HG03469 (cell line): ENCODE measurements around the gene CHMP4A.

Source experiments
- ATAC-seq: cut with Tn5 transposase; IDR thresholded peaks from one replicate; pipeline ENCODE4 v1.9.1; 2021; ENCODE audit warnings: mild to moderate bottlenecking, moderate library complexity, moderate number of reproducible peaks; ENCODE audit not compliant: unreplicated experiment

CHMP4A gene

DNA sequence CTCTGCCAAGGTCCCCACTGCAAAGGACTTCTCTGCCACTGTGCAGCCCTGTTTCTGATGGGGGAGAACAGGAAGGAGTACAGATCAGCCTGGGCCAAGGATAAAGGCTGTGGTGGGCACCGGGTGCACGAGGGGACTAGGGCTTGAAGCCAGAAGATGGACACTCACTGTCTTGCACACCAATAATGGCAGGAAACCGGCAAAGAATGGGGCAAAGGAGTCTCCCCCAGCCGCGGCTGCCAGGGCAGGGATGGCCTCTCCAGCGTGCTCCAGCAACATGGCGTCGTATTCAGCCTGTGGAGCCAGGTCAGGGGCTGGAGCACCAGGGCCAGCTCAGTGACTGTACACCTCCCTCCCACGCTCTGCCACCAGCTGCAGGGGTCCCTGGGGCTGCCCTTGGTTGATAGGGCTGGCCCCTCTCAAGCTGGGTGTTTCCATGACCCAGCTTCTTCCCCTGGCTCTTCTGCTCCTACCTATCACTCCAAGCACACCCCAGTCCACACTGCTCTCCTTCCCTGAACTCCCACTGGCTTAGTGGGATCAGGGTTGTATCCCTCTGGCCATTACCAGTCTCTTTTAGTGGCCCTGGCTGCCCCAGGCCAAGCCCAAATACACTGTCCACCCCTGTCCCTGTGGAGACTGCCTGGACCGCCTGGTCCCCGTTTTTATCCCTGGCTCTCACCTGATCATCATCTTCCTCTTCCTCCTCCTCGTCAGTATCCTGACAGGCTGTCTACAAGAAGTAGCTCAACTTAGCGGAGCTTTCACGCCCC is 31.0 kb downstream of the CHMP4A start:
- no peak for ATAC-seq

DNA sequence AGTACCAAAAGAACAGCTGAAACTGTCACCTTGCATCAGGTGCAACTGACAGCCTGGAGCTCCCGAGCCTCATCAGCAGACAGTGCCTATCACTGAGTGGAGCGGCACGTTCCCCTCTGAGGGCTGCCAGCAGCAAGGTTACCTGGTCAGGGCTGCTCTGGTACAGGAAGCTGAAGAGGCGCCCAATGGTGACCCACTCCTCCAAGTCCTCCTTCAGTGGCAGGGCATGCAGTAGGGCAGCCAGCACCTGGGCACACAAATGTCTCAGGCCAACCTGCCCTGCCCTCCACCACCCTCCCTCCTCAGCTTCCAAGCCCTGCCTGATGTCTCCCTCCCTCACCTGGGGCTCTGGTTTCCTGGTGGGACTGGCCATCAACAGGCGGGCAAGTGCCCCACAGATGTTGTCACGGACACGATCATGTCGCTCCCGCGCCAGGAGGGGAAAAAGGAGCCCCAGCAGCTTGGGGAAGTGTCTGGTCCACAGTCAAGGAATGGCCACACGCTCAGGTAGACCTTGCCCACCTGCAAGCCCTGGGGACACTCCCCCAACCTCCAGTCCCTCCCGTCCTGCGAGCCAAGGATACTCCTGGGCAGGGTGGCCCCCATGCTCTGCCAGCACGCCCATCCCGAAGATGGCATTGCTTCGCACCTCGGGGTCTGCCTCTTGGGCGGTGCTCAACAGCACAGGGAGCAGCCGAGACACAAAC is 31.8 kb downstream of the CHMP4A start:
- no peak for ATAC-seq

DNA sequence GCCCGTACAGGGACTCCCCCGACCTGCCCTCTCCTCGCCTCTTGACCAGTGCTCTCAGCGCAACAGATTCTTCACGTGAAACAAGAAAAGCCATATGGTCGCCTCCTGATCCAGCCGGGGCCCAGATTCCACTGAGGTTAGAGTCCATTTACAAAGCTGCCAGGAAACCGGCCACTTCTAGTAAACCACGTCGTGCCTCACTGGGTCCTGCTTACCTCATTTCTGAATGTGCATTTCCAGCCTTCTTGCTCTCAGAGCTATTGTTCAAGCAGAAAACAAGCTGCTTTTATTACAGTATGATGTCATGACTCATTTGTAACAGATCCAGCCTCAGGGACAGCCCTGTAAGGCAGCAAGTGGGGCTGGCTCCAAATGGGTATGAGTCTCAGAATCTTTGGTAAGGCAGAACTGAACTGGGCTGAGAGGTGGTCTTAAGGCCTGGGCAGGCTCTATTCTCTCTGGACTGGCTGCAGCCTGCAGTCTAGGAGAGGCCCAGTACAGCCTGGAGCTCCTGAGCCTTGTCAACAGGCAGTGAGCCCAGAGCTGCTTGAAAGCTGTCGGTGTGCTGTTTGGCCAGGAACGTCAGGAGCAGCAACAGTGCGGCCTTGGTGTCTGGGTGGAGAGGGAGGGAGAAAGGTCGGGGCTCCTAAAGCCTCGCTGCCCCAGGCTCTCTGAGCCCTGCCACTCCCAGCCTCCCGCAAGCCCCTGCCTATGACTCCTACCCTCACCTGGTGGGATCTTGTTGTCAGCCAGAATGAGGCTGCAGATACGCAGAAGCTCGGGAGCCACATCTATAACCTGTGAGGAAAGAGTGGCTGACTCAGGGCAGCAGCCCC is 33.1 kb downstream of the CHMP4A start:
- ATAC-seq = no peak

GRCh38 chr14:24179294-24179960 is 33.9 kb downstream of the CHMP4A start:
- ATAC-seq = no peak

GRCh38 chr14:24178399-24179178 is 34.7 kb downstream of the CHMP4A start:
- ATAC-seq = no peak

GRCh38 chr14:24177891-24178290 is 35.4 kb downstream of the CHMP4A start:
- ATAC-seq = no peak

DNA sequence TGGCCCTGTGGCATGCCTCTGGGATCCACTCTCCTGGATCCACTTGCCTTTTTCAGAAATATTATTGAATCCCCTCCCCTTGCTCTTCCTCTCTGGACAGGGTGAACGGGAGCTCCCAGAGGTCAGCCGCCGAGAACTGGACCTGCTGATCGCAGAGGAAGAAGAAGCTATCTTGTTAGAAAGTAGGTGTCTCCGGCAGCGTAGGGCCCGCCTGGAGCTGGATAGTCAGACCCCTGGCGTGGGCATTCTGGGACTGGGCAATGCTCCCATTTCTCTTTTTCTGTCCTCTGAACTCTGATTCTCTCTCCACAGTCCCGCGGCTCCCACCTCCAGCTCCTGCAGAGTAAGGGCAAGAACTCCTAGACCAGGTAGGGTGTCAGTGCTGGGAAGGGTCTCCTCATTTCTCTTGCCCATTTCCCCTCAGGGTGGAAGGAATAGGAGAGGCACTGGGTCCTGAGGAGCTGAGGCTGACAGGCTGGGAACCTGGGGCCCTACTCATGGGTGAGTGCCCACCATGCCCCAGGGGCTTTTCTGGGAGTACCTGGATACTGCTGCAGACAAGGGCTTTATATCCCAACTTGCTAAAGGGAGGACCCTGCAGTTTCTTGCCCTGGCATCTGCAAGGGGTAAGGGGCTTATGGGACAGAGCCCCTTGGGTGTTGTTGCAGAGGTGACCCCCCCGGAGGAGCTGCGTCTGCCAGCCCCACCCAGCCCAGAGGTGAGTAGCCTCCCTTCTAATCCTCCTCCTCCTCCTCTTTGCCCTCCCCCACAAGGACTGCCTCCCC is 36.1 kb downstream of the CHMP4A start:
- ATAC-seq = no peak

- no peak for ATAC-seq
These were observed 36.7 kb downstream of the CHMP4A start for GRCh38 chr14:24176599-24176998.

DNA sequence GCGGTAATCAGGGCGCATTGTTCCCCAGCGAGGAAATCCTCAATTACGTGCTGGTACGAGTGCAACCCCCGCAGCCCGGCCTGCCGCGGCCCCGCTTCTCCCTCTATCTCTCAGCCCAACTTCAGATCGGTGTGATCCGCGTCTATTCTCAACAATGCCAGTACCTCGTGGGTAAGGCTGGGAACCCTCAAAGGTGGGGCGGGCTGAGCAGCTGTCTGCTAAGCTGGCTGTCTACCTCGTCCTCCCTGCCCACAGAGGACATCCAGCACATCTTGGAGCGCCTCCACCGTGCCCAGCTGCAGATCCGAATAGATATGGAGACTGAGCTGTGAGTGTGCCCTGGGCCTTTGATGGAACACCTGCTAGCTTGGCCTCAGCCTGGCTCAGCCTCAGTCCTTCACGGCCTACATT is 40.4 kb downstream of the CHMP4A start:
- ATAC-seq = no peak

- no peak for ATAC-seq
These were observed 40.9 kb downstream of the CHMP4A start for GRCh38 chr14:24172261-24172860.

- peak; percentile 59 for ATAC-seq
These were observed 41.6 kb downstream of the CHMP4A start, which contains the start of gene REC8 for GRCh38 chr14:24171422-24172260. Gene REC8 (plus strand): TSS chr14:24172080. CDS start chr14:24172553, 473 bp downstream.

DNA sequence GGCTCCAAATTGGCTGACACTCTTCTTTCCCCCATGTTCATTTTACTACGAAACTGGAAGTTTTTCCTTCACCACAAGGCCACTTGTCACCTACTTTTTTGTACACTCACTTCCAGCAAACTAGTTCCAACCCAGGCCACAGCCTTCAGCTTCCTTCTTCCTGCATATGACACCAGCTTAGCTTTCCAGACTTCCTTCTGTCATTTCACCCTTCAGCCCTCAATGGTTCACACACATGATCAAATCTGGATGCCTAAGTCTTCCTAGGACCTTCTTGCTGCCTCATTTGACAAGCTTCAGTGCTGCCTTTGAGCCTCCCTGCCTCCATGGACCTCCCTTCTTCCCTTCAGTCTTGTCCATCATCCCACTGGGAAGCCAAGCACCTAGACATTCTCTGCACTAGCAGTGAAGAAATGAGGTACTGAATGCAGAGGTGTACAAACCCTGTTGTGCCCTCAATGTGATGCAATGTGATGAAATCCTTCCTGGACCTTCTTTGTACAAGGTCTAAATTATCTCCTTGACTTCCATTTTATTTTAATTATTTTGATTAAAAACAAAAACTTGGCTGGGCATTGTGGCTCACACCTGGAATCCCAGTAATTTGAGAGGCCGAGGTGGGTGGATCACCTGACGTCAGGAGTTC is 45.7 kb downstream of the CHMP4A start:
- no peak for ATAC-seq

GRCh38 chr14:24165785-24166184 is 47.5 kb downstream of the CHMP4A start:
- no peak for ATAC-seq

GRCh38 chr14:24164518-24164991 is 48.7 kb downstream of the CHMP4A start:
- no peak for ATAC-seq

DNA sequence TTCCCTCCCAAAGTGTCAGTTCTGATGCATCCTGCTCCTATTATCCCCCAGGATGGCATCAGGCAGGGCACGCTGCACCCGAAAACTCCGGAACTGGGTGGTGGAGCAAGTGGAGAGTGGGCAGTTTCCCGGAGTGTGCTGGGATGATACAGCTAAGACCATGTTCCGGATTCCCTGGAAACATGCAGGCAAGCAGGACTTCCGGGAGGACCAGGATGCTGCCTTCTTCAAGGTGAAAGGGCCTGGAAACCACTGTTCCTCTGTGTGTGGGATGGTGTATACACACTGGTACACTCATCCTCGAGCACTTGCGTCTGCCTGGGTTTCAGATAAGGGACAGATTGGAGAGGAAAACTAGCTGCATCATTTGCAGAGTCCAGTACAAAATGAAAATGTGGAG is 51.2 kb downstream of the CHMP4A start:
- no peak for ATAC-seq

- peak; percentile 66 for ATAC-seq
These were observed 52.2 kb downstream of the CHMP4A start, which contains the start of gene IRF9 for GRCh38 chr14:24160850-24161804. Gene IRF9 (plus strand): TSS chr14:24161265. CDS start chr14:24162145, 880 bp downstream.
